GM19438 (cell line): ENCODE measurements around the gene RNF212.

ENCODE experiments used
- ATAC-seq: cut with Tn5 transposase; IDR thresholded peaks from one replicate; pipeline ENCODE4 v1.9.1; 2021; ENCODE audit warnings: low read depth; ENCODE audit not compliant: unreplicated experiment

Gene RNF212

GRCh38 chr4:1039493-1040343, 73.6 kb downstream of the RNF212 start:
- ATAC-seq = no peak

GRCh38 chr4:1038948-1039492, 74.3 kb downstream of the RNF212 start:
- no peak for ATAC-seq

- ATAC-seq = no peak
Measured at GRCh38 chr4:1036976-1037810, 76.2 kb downstream of the RNF212 start.

DNA sequence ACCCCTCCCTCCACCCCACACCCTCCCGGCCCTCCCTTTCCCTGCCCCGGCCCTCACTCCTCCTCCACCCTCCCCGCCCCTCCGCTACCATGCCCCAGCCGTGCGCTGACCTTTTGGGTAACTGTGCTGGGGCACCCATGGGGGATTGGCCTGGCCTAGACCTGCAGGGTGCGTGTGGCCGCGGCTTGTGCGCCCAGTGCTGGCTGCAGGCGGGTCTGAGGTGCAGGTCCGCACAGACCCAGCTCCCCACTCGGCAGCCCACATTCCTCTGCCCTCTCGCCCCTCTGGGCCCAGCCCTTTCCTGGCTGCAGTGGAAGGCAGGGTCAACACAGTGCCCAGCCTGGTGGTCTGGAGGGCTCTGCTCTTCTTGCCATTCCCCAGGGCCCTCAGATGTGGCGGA, 77.3 kb downstream of the RNF212 start:
- no peak for ATAC-seq

- ATAC-seq = no peak
Measured at GRCh38 chr4:1035510-1035909, 77.9 kb downstream of the RNF212 start.

DNA sequence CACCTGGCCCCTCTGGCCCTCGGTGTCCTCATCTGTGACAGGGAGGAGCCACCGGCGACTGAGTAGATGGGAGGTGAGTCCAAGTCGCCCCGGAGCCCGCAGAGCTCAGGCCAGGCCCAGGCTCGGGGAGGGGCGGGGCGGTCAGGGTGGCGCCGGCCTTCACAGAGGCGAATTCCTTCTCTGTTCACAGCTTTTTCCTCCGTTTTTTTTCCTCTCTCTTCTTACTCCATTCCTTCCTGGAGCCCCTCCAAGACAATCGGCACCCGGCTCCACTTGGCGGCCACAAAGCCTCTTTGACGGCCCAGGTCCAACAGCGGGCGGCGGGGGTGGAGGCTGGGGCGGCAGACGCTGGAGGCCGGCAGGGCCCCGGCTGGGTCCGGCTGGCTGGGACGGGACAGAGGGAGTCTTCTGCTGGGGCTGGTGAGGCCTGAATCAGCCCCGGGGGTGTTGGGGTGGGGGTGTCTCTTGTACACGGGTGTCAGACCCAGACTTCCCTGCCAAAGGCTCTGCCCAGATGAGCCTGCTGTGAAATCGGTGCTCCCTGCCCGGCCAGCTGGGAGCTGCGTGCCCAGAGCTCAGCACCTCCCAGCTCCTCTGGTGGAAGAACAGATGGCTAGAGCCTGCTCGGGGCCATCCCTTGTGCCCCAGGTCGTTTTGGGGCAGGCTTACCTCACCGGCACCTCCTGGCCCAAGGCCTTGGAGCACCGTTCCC, 79.4 kb downstream of the RNF212 start:
- no peak for ATAC-seq

DNA sequence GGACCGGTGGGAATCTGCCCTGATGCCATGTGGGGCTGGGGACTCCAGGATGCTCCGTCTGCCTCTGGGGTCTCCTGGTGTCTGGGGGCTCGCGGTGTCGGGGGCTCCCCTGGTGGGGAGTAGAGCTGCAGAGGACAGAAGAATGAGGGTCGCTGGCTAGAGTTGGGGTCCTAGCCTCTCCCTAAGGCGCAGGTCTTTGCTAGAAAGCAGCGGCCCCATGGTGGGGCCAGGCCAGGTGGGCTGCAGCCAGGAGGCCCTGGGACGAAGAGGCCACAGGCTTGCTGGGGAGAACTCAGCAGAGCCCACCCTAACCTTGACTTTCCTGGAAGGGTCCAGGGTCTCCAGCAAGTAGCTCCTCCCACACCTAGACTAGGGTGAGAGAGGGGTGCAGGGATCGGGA, 80.5 kb downstream of the RNF212 start:
- no peak for ATAC-seq

- no peak for ATAC-seq
Measured at GRCh38 chr4:1031956-1032795, 81.2 kb downstream of the RNF212 start.

DNA sequence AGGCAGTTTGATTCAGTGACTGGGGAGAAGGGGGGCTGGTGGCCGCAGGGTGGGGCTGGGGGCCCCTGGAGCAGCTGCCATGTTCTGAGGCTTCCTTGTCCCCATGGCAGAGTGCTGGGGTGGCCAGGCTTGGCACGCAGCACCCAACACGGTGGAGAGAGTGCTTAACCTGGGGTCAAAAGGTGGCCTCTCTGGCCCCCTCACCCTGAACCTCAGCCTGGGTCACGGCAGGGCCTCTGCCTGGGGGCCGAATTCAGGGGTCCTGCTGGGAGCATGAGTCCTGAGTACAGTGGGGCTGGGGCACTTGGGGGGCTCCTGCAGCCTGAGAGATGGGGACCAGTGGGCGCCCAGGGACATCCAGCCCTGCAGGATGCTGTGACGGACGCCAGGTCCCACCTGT, 82.0 kb downstream of the RNF212 start:
- no peak for ATAC-seq

DNA sequence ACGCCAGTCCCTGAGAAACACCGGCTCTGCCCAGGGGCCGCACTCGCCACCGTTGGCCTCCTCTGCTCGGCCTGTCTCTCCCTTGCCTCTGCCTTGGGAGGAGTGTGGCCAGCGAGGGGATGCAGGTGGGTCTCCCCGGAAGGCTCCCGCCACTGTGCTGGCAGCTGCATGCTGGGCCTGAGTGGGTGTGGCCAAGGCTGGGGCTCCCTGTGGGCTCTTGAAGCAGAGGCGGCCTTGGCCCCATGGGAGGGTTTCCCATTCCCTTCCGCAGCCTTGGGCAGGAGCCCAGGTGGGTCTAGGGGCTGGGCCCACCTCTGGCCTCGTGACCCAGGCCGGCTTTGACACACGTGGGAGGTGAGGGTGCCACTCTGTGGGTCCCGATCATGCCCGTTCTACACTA, 82.8 kb downstream of the RNF212 start:
- ATAC-seq = no peak

- ATAC-seq = no peak
Measured at GRCh38 chr4:1030031-1030430, 83.3 kb downstream of the RNF212 start.

- no peak for ATAC-seq
Measured at GRCh38 chr4:1029529-1029928, 83.8 kb downstream of the RNF212 start.

GRCh38 chr4:1028574-1029220, 84.7 kb downstream of the RNF212 start:
- ATAC-seq = no peak

- ATAC-seq = no peak
Measured at GRCh38 chr4:1027915-1028238, 85.5 kb downstream of the RNF212 start.

DNA sequence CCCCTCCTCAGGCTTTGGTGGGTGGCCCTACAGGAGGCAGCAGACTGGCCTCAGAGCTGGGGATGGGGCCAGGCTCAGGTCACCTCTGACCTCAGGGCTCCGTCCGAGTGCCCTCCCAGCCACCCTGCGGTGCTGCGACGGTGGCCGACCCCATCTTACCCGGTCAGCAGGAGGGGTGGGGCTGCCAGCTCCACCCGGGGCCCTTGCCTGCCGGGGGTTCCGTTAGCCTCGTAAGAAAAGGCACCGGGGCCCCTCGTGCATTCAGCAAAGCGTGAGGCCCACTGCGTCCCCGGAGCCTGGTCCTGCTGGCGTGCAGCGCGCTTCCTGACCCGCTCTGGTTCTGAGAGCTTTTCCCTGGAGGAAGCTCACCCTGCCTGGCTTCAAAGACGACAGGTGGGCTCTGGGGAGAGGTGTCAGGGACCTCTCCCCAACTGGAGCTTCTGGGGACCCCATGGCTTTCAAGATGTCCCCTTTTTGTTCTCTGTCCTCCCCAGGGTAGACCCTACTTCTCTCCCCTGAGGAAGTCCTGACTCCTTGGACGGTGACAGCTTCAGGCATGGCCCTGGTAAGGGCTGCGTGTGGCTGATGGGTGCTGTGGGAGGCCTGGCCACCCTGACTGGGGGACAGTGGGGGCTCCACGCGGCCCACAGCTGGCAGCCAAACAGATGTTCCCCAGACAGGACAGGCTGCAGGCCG, 86.0 kb downstream of the RNF212 start:
- ATAC-seq = no peak

GRCh38 chr4:1026115-1026514, 87.2 kb downstream of the RNF212 start:
- peak; percentile 66 for ATAC-seq

- no peak for ATAC-seq
Measured at GRCh38 chr4:1024882-1025545, 88.3 kb downstream of the RNF212 start.

- ATAC-seq = no peak
Measured at GRCh38 chr4:1023895-1024740, 89.2 kb downstream of the RNF212 start.
